WTC11 (cell line): ENCODE measurements around the gene MACROD2.

ENCODE experiments used
- CREB1 ChIP-seq: sonication (generic); formaldehyde crosslinking; IDR thresholded peaks from 2 replicates; pipeline ENCODE4 v1.8.0; 2023; ENCODE audit warnings: mild to moderate bottlenecking, missing genetic modification reagents
- NFATC4 ChIP-seq: fragments of 250-450 bp; sonication (Bioruptor Pico); IDR thresholded peaks from 2 replicates; pipeline ENCODE4 v1.9.0; 2021; ENCODE audit warnings: mild to moderate bottlenecking
- NFE2L1 ChIP-seq: sonication (generic); formaldehyde crosslinking; IDR thresholded peaks from 2 replicates; pipeline ENCODE4 v1.8.1; 2023; ENCODE audit warnings: missing genetic modification reagents
- NFYB ChIP-seq: sonication (generic); formaldehyde crosslinking; conservative IDR thresholded peaks from 2 replicates; pipeline ENCODE4 v1.8.0; 2022; ENCODE audit warnings: low read depth, missing genetic modification reagents
- NR3C1 ChIP-seq: sonication (generic); formaldehyde crosslinking; conservative IDR thresholded peaks from 2 replicates; pipeline ENCODE4 v1.8.1; 2023; ENCODE audit warnings: low read depth, mild to moderate bottlenecking, missing genetic modification reagents
- SMAD3 ChIP-seq: sonication (generic); formaldehyde crosslinking; IDR thresholded peaks from 2 replicates; pipeline ENCODE4 v1.8.0; 2022; ENCODE audit warnings: missing genetic modification reagents, mild to moderate bottlenecking, borderline replicate concordance
- ZBTB21 ChIP-seq: sonication (generic); formaldehyde crosslinking; IDR thresholded peaks from 2 replicates; pipeline ENCODE4 v1.8.1; 2023; ENCODE audit warnings: mild to moderate bottlenecking, missing genetic modification reagents, borderline replicate concordance
- ZNF121 ChIP-seq: sonication (generic); formaldehyde crosslinking; IDR thresholded peaks from 2 replicates; pipeline ENCODE4 v1.8.0; 2023; ENCODE audit warnings: missing genetic modification reagents
- ZNF423 ChIP-seq: fragments of 250-450 bp; sonication (Bioruptor Pico); IDR thresholded peaks from 2 replicates; pipeline ENCODE4 v2.1.2; 2022; ENCODE audit warnings: mild to moderate bottlenecking, moderate library complexity
- TF ChIP-seq, protein P1 (sequence below): fragments of 200-600 bp; IDR thresholded peaks from 2 replicates; pipeline ENCODE4 v1.8.0; 2022; ENCODE audit warnings: antibody characterized with exemption
- TF ChIP-seq, protein P2 (sequence below): sonication (generic); formaldehyde crosslinking; IDR thresholded peaks from 2 replicates; pipeline ENCODE4 v1.8.0; 2022; ENCODE audit warnings: mild to moderate bottlenecking, missing genetic modification reagents
- TF ChIP-seq, protein P3 (sequence below): sonication (generic); formaldehyde crosslinking; IDR thresholded peaks from 2 replicates; pipeline ENCODE4 v1.8.1; 2023; ENCODE audit warnings: mild to moderate bottlenecking, missing genetic modification reagents
- TF ChIP-seq, protein P4 (sequence below): sonication (generic); formaldehyde crosslinking; conservative IDR thresholded peaks from 2 replicates; pipeline ENCODE4 v1.8.1; 2023; ENCODE audit warnings: mild to moderate bottlenecking, low read depth, missing genetic modification reagents, moderate library complexity
- TF ChIP-seq, protein P5 (sequence below): sonication (generic); formaldehyde crosslinking; conservative IDR thresholded peaks from 2 replicates; pipeline ENCODE4 v1.8.1; 2022; ENCODE audit warnings: mild to moderate bottlenecking, missing genetic modification reagents

DNA sequence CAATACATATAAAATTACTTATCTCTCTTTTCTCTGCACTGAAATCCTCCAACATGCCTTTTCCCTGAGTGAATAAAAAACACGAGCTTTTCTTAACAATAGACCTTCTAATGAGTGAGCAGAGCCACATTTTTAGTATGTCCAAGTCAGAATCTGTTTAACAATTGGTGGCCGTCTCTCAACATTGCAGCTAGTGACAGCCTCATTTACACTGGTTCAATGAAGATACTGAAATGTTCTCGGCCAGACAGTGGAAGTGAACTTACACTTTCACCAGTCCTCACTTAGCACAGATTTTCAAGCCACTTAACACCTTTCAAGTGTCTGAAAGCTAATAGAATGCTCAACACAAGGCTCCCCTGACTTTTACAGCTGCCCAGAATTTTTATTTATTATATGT, 1810.8 kb downstream of the MACROD2 start:
- TF ChIP-seq, protein P1, sequence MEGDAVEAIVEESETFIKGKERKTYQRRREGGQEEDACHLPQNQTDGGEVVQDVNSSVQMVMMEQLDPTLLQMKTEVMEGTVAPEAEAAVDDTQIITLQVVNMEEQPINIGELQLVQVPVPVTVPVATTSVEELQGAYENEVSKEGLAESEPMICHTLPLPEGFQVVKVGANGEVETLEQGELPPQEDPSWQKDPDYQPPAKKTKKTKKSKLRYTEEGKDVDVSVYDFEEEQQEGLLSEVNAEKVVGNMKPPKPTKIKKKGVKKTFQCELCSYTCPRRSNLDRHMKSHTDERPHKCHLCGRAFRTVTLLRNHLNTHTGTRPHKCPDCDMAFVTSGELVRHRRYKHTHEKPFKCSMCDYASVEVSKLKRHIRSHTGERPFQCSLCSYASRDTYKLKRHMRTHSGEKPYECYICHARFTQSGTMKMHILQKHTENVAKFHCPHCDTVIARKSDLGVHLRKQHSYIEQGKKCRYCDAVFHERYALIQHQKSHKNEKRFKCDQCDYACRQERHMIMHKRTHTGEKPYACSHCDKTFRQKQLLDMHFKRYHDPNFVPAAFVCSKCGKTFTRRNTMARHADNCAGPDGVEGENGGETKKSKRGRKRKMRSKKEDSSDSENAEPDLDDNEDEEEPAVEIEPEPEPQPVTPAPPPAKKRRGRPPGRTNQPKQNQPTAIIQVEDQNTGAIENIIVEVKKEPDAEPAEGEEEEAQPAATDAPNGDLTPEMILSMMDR = no peak
- TF ChIP-seq NFYB (CRISPR knock-in tag) (no peak), NFATC4 (no peak), SMAD3 (CRISPR knock-in tag) (no peak), CREB1 (no peak), ZNF121 (CRISPR knock-in tag) (no peak), ZBTB21 (CRISPR knock-in tag) (no peak), NFE2L1 (CRISPR knock-in tag) (no peak), ZNF423 (CRISPR knock-in tag) (no peak), NR3C1 (no peak)
- TF ChIP-seq, protein P2, sequence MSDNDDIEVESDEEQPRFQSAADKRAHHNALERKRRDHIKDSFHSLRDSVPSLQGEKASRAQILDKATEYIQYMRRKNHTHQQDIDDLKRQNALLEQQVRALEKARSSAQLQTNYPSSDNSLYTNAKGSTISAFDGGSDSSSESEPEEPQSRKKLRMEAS (CRISPR knock-in tag) = no peak
- TF ChIP-seq, protein P3, sequence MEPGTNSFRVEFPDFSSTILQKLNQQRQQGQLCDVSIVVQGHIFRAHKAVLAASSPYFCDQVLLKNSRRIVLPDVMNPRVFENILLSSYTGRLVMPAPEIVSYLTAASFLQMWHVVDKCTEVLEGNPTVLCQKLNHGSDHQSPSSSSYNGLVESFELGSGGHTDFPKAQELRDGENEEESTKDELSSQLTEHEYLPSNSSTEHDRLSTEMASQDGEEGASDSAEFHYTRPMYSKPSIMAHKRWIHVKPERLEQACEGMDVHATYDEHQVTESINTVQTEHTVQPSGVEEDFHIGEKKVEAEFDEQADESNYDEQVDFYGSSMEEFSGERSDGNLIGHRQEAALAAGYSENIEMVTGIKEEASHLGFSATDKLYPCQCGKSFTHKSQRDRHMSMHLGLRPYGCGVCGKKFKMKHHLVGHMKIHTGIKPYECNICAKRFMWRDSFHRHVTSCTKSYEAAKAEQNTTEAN (CRISPR knock-in tag) = no peak
- TF ChIP-seq, protein P4, sequence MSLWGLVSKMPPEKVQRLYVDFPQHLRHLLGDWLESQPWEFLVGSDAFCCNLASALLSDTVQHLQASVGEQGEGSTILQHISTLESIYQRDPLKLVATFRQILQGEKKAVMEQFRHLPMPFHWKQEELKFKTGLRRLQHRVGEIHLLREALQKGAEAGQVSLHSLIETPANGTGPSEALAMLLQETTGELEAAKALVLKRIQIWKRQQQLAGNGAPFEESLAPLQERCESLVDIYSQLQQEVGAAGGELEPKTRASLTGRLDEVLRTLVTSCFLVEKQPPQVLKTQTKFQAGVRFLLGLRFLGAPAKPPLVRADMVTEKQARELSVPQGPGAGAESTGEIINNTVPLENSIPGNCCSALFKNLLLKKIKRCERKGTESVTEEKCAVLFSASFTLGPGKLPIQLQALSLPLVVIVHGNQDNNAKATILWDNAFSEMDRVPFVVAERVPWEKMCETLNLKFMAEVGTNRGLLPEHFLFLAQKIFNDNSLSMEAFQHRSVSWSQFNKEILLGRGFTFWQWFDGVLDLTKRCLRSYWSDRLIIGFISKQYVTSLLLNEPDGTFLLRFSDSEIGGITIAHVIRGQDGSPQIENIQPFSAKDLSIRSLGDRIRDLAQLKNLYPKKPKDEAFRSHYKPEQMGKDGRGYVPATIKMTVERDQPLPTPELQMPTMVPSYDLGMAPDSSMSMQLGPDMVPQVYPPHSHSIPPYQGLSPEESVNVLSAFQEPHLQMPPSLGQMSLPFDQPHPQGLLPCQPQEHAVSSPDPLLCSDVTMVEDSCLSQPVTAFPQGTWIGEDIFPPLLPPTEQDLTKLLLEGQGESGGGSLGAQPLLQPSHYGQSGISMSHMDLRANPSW (CRISPR knock-in tag) = no peak
- TF ChIP-seq, protein P5, sequence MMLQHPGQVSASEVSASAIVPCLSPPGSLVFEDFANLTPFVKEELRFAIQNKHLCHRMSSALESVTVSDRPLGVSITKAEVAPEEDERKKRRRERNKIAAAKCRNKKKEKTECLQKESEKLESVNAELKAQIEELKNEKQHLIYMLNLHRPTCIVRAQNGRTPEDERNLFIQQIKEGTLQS (CRISPR knock-in tag) = no peak
